Measurements from ENCODE around the gene PLCXD1. TPM values are rescaled to one million over a fixed set of nuclear protein-coding genes. Genes with fewer than 3 reads are reported as not detected.

The PLCXD1 gene
- total RNA-seq, 1 donor from 2014 or later: 28.7 TPM

- no peak for DNase-seq (ENCODE audit: low read depth)
- no peak overlapping the region for H3K4me3 ChIP-seq (ENCODE audit: low read depth, low read length)
- TF ChIP-seq, protein P1, sequence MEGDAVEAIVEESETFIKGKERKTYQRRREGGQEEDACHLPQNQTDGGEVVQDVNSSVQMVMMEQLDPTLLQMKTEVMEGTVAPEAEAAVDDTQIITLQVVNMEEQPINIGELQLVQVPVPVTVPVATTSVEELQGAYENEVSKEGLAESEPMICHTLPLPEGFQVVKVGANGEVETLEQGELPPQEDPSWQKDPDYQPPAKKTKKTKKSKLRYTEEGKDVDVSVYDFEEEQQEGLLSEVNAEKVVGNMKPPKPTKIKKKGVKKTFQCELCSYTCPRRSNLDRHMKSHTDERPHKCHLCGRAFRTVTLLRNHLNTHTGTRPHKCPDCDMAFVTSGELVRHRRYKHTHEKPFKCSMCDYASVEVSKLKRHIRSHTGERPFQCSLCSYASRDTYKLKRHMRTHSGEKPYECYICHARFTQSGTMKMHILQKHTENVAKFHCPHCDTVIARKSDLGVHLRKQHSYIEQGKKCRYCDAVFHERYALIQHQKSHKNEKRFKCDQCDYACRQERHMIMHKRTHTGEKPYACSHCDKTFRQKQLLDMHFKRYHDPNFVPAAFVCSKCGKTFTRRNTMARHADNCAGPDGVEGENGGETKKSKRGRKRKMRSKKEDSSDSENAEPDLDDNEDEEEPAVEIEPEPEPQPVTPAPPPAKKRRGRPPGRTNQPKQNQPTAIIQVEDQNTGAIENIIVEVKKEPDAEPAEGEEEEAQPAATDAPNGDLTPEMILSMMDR (conservative IDR thresholded peaks at IDR 0.05; ENCODE audit: low read depth, low read length): no peak
Measured at GRCh38 chrX:307261-308111, 26.3 kb downstream of the PLCXD1 start.

DNA sequence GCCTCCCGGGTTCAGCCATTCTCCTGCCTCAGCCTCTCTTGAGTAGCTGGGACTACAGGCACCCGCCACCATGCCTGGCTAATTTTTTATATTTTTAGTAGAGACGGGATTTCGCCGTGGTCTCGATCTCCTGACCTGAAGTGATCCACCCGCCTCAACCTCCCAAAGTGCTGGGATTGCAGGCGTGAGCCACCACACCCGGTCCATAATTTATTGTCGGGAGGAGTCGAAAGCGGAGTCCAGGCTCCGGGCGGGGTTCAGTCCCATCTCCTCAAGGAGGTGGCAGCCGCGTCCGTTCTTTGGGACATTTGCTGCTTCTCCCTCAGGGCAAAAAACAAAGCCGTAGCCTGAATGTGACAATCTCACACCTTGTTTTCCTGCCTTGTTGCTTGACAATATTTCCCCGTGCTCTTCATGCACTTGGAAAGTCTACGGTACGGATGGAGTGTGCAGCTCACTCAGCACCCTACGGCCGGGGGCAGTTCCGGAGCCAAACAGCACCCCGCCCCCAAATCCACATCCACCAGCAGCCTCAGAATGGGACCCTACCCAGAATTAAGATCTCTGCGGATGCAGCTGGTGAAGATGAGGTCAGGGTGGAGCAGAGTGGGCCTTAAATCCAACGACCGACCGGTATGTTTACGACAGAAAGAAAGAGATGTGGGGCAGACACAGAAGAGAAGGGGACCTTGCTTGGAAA lies 27.8 kb downstream of the PLCXD1 start:
- H3K4me3 ChIP-seq (ENCODE audit: low read depth, low read length): no peak overlapping the region
- TF ChIP-seq, protein P1 (conservative IDR thresholded peaks at IDR 0.05; ENCODE audit: low read depth, low read length): no peak
- DNase-seq (ENCODE audit: low read depth): no peak

GRCh38 chrX:310621-311155 lies 29.5 kb downstream of the PLCXD1 start:
- H3K4me3 ChIP-seq (ENCODE audit: low read depth, low read length): no peak overlapping the region
- TF ChIP-seq, protein P1 (conservative IDR thresholded peaks at IDR 0.05; ENCODE audit: low read depth, low read length): no peak
- DNase-seq (ENCODE audit: low read depth): no peak

DNA sequence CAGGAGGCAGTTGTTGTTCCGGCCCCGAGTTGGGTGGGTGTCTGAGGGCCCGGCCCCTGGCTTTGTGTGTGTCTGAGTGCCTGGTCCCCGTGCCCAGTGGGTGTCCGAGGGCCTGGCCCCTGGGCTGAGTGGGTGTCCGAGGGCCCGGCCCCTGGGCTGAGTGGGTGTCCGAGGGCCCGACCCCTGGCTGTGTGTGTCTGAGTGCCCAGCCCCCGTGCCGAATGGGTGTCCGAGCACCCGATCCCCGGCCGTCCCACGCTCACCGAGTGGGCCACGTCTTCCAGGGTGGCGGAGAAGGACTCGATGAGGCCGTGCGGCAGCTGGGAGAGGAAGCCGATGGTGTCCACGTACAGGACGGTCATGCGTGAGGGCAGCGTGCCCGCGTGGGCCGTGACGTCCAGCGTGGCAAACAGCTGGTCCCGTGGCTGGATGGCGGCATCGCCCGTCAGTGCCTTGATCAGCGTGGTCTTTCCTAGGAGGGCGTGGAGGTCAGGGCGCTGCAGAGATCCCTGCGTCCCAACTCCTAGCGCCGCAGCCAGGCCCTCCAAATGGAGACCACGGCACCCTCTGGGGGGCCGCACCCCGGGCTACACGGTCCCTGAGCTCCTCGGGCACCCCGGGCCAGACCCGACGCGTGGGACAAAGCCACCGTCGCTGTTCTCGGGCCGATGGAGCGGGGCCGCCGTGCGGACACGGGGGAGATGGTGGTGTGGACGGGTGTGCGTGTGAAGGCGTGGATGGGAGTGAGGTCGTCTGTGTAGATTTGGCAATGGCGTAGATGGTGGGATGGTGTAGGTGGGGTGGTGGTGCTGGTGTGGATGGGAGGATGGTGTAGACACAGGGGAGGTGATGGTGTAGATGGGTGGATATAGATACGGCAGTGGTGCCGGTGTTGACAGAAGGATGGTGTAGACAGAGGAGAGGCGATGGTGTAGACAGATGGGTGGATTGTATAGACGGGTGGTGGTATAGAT lies 30.3 kb downstream of the PLCXD1 start:
- TF ChIP-seq, protein P1 (conservative IDR thresholded peaks at IDR 0.05; ENCODE audit: low read depth, low read length): no peak
- H3K4me3 ChIP-seq (ENCODE audit: low read depth, low read length): no peak overlapping the region
- no peak for DNase-seq (ENCODE audit: low read depth)

GRCh38 chrX:312621-313331 lies 31.6 kb downstream of the PLCXD1 start:
- TF ChIP-seq, protein P1 (conservative IDR thresholded peaks at IDR 0.05; ENCODE audit: low read depth, low read length): no peak
- DNase-seq (ENCODE audit: low read depth): no peak
- no peak overlapping the region for H3K4me3 ChIP-seq (ENCODE audit: low read depth, low read length)

DNA sequence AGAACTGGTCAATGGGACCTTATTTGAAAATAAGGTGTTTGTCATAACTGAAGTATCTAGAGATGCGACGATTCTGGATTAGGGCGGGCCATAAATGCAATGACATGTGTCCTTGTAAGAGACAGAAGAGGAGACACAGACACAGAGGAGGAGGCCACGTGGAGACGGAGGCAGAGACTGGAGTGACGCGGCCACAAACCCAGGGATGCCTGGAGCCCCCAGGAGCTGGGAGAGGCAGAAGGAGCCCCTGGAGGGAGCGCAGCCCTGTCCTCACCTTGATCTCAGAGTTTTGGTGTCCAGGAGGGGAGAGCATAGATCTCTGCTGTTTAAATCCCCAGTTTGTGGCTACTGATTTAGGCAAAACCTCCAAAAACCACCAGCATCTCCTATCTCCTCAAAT lies 32.4 kb downstream of the PLCXD1 start:
- TF ChIP-seq, protein P1 (conservative IDR thresholded peaks at IDR 0.05; ENCODE audit: low read depth, low read length): no peak

More for the DNA sequence above, 32.4 kb downstream of the PLCXD1 start:
- H3K4me3 ChIP-seq (ENCODE audit: low read depth, low read length): no peak overlapping the region
- no peak for DNase-seq (ENCODE audit: low read depth)

Measured in epithelial cell of proximal tubule (primary cell).